Measurements from ENCODE around the gene GAL.

The GAL gene

GRCh38 chr11:68649851-68650555 lies 34.3 kb upstream of the GAL start:
- Histone ChIP-seq H3K4me3 (ENCODE audit: low read depth, low read length, poor library complexity, severe bottlenecking) (no peak overlapping the region), H3K9ac (ENCODE audit: low read length) (no peak overlapping the region), H3K36me3 (ENCODE audit: insufficient read depth, low read length) (no peaks in the 10 kb centered on the region), H3F3A (ENCODE audit: insufficient read depth, low read length) (no peaks in the 10 kb centered on the region), H4K20me1 (ENCODE audit: insufficient read depth, low read length) (no peaks in the 10 kb centered on the region), H3K27ac (ENCODE audit: low read depth, low read length, poor library complexity, severe bottlenecking) (no peak overlapping the region), H3K27me3 (ENCODE audit: insufficient read depth, low read length) (peaks cover 10% of the 10 kb centered on the region; the same call in 1 of the 2 replicates), H2AFZ (ENCODE audit: low read length) (no peak overlapping the region), H3K79me2 (ENCODE audit: insufficient read depth, low read length) (no peaks in the 10 kb centered on the region), H3K4me1 (ENCODE audit: insufficient read depth, low read length, severe bottlenecking) (no peaks in the 10 kb centered on the region), H3K4me2 (ENCODE audit: low read length) (no peak overlapping the region), H3K9me2 (ENCODE audit: low read depth, low read length) (no peaks in the 10 kb centered on the region), H3K9me3 (ENCODE audit: low read length) (peaks cover 8% of the 10 kb centered on the region; the same call in 1 of the 2 replicates)
- TF ChIP-seq EZH2 (IDR thresholded peaks at IDR 0.05; ENCODE audit: borderline replicate concordance, low read length): no peak
- TF ChIP-seq CTCF (IDR thresholded peaks at IDR 0.05; ENCODE audit: low read length): no peak

GRCh38 chr11:68650801-68651200 lies 33.5 kb upstream of the GAL start:
- H3K79me2 ChIP-seq (ENCODE audit: insufficient read depth, low read length): no peaks in the 10 kb centered on the region

GRCh38 chr11:68651208-68651984 lies 32.9 kb upstream of the GAL start:
- Histone ChIP-seq H3K9me2 (ENCODE audit: low read depth, low read length) (no peaks in the 10 kb centered on the region), H3K4me1 (ENCODE audit: insufficient read depth, low read length, severe bottlenecking) (no peaks in the 10 kb centered on the region), H3K4me3 (ENCODE audit: low read depth, low read length, poor library complexity, severe bottlenecking) (no peak overlapping the region), H3K36me3 (ENCODE audit: insufficient read depth, low read length) (no peaks in the 10 kb centered on the region), H3K9me3 (ENCODE audit: low read length) (peaks cover 6% of the 10 kb centered on the region; the same call in 1 of the 2 replicates), H3K9ac (ENCODE audit: low read length) (no peak overlapping the region), H3K79me2 (ENCODE audit: insufficient read depth, low read length) (no peaks in the 10 kb centered on the region), H3K27me3 (ENCODE audit: insufficient read depth, low read length) (peaks cover 13% of the 10 kb centered on the region; the same call in 1 of the 2 replicates), H3F3A (ENCODE audit: insufficient read depth, low read length) (no peaks in the 10 kb centered on the region), H3K27ac (ENCODE audit: low read depth, low read length, poor library complexity, severe bottlenecking) (no peak overlapping the region), H4K20me1 (ENCODE audit: insufficient read depth, low read length) (no peaks in the 10 kb centered on the region), H2AFZ (ENCODE audit: low read length) (no peak overlapping the region), H3K4me2 (ENCODE audit: low read length) (no peak overlapping the region)
- no peak for TF ChIP-seq CTCF (IDR thresholded peaks at IDR 0.05; ENCODE audit: low read length)
- TF ChIP-seq EZH2 (IDR thresholded peaks at IDR 0.05; ENCODE audit: borderline replicate concordance, low read length): no peak

More at GRCh38 chr11:68650801-68651200, 33.5 kb upstream of the GAL start:
- no peak overlapping the region for H3K4me3 ChIP-seq (ENCODE audit: low read depth, low read length, poor library complexity, severe bottlenecking)
- H2AFZ ChIP-seq (ENCODE audit: low read length): no peak overlapping the region
- H3K27me3 ChIP-seq (ENCODE audit: insufficient read depth, low read length): peaks cover 13% of the 10 kb centered on the region; the same call in 1 of the 2 replicates
- H3K27ac ChIP-seq (ENCODE audit: low read depth, low read length, poor library complexity, severe bottlenecking): no peak overlapping the region
- no peaks in the 10 kb centered on the region for H3K9me2 ChIP-seq (ENCODE audit: low read depth, low read length)
- TF ChIP-seq EZH2 (IDR thresholded peaks at IDR 0.05; ENCODE audit: borderline replicate concordance, low read length): no peak
- TF ChIP-seq CTCF (IDR thresholded peaks at IDR 0.05; ENCODE audit: low read length): no peak
- no peak overlapping the region for H3K9ac ChIP-seq (ENCODE audit: low read length)
- H3K4me1 ChIP-seq (ENCODE audit: insufficient read depth, low read length, severe bottlenecking): no peaks in the 10 kb centered on the region
- no peaks in the 10 kb centered on the region for H3F3A ChIP-seq (ENCODE audit: insufficient read depth, low read length)
- H3K9me3 ChIP-seq (ENCODE audit: low read length): peaks cover 8% of the 10 kb centered on the region; the same call in 1 of the 2 replicates
- H3K36me3 ChIP-seq (ENCODE audit: insufficient read depth, low read length): no peaks in the 10 kb centered on the region
- no peaks in the 10 kb centered on the region for H4K20me1 ChIP-seq (ENCODE audit: insufficient read depth, low read length)
- no peak overlapping the region for H3K4me2 ChIP-seq (ENCODE audit: low read length)

All from OCI-LY1 (cell line).